ENCODE measurements around the gene BCKDHB.

DNA sequence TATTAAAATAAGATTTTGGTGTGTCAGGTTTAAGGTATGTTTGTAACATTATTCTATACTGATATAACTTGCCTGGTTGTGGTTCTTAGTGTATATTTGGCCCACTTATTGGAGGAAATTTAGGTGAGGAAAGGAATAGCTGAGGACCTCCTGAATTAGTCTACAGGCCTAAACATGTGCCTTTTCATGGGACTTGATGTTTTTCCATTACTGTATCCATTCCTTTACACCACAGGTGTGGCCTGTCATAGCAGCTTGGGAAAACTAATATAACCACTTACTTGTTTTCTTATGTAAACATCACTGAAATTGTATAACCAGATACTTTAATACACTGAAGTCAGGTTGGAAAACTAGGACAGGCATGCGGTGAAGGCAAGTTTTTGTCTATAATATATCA is 27.6 kb downstream of the BCKDHB start:
- TF ChIP-seq, protein P1, sequence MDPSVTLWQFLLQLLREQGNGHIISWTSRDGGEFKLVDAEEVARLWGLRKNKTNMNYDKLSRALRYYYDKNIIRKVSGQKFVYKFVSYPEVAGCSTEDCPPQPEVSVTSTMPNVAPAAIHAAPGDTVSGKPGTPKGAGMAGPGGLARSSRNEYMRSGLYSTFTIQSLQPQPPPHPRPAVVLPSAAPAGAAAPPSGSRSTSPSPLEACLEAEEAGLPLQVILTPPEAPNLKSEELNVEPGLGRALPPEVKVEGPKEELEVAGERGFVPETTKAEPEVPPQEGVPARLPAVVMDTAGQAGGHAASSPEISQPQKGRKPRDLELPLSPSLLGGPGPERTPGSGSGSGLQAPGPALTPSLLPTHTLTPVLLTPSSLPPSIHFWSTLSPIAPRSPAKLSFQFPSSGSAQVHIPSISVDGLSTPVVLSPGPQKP (IDR thresholded peaks at IDR 0.05; ENCODE audit: borderline replicate concordance, low read depth, low read length), result no peak
- TF ChIP-seq POLR2A (IDR thresholded peaks at IDR 0.05; ENCODE audit: low read depth, low read length) (no peak), RAD21 (IDR thresholded peaks at IDR 0.05; ENCODE audit: low read length) (no peak), RFX5 (IDR thresholded peaks at IDR 0.05; ENCODE audit: low read depth, low read length) (no peak), NFE2L2 (IDR thresholded peaks at IDR 0.05; ENCODE audit: low read depth, low read length) (no peak), RCOR1 (IDR thresholded peaks at IDR 0.05; ENCODE audit: insufficient replicate concordance, low read length) (no peak), MXI1 (IDR thresholded peaks at IDR 0.05; ENCODE audit: borderline replicate concordance, low read depth, low read length) (no peak), BHLHE40 (IDR thresholded peaks at IDR 0.05; ENCODE audit: low read depth, low read length) (no peak)
- TF ChIP-seq, protein P2, sequence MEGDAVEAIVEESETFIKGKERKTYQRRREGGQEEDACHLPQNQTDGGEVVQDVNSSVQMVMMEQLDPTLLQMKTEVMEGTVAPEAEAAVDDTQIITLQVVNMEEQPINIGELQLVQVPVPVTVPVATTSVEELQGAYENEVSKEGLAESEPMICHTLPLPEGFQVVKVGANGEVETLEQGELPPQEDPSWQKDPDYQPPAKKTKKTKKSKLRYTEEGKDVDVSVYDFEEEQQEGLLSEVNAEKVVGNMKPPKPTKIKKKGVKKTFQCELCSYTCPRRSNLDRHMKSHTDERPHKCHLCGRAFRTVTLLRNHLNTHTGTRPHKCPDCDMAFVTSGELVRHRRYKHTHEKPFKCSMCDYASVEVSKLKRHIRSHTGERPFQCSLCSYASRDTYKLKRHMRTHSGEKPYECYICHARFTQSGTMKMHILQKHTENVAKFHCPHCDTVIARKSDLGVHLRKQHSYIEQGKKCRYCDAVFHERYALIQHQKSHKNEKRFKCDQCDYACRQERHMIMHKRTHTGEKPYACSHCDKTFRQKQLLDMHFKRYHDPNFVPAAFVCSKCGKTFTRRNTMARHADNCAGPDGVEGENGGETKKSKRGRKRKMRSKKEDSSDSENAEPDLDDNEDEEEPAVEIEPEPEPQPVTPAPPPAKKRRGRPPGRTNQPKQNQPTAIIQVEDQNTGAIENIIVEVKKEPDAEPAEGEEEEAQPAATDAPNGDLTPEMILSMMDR (conservative IDR thresholded peaks at IDR 0.05; ENCODE audit: low read depth, low read length), result no peak
- TF ChIP-seq, protein P3, sequence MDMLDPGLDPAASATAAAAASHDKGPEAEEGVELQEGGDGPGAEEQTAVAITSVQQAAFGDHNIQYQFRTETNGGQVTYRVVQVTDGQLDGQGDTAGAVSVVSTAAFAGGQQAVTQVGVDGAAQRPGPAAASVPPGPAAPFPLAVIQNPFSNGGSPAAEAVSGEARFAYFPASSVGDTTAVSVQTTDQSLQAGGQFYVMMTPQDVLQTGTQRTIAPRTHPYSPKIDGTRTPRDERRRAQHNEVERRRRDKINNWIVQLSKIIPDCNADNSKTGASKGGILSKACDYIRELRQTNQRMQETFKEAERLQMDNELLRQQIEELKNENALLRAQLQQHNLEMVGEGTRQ (IDR thresholded peaks at IDR 0.05; ENCODE audit: low read depth, low read length), result no peak

Measured in IMR-90 (cell line).